MM.1S (cell line): ENCODE results near the gene AGK.
A peak's percentile ranks its signal among the peaks of the same experiment; 100 is the strongest.

Experiments used
- DNase-seq: peaks from one replicate; pipeline ENCODE4 v3.0.0-alpha.2; 2015
- H2AFZ ChIP-seq: fragments of 300-600 bp; sonication (generic); 2 replicates; pipeline ENCODE4 v1.6.0; 2016; ENCODE audit warnings: antibody characterized with exemption, low read length
- H3F3A ChIP-seq: fragments of 300-600 bp; sonication (generic); 2 replicates; pipeline ENCODE4 v1.6.1; 2016; ENCODE audit warnings: mild to moderate bottlenecking, antibody characterized with exemption, low read length, moderate library complexity, mixed read lengths; ENCODE audit not compliant: insufficient read depth
- H3K27ac ChIP-seq: fragments of 300-600 bp; sonication (generic); 2 replicates; pipeline ENCODE4 v1.5.1; 2016; ENCODE audit warnings: mild to moderate bottlenecking, low read length
- H3K27me3 ChIP-seq: fragments of 300-600 bp; sonication (generic); replicated peaks from 2 replicates; pipeline ENCODE4 v1.6.0; 2016; ENCODE audit warnings: low read length; ENCODE audit not compliant: insufficient read depth
- H3K36me3 ChIP-seq: fragments of 300-600 bp; sonication (generic); replicated peaks from 2 replicates; pipeline ENCODE4 v1.6.1; 2016; ENCODE audit warnings: mild to moderate bottlenecking, low read length, mixed read lengths; ENCODE audit not compliant: insufficient read depth
- H3K4me1 ChIP-seq: fragments of 300-600 bp; sonication (generic); 2 replicates; pipeline ENCODE4 v1.6.1; 2016; ENCODE audit warnings: low read length, mixed read lengths
- H3K4me2 ChIP-seq: fragments of 300-600 bp; sonication (generic); 2 replicates; pipeline ENCODE4 v1.6.0; 2016; ENCODE audit warnings: low read depth, low read length
- H3K4me3 ChIP-seq: fragments of 300-600 bp; sonication (generic); 2 replicates; pipeline ENCODE4 v1.5.1; 2016; ENCODE audit warnings: low read length, mixed read lengths
- H3K79me2 ChIP-seq: fragments of 300-600 bp; sonication (generic); 2 replicates; pipeline ENCODE4 v1.6.1; 2016; ENCODE audit warnings: mixed run types, low read length, mixed read lengths
- H3K9ac ChIP-seq: fragments of 300-600 bp; sonication (generic); 2 replicates; pipeline ENCODE4 v1.6.1; 2016; ENCODE audit warnings: low read length, mixed read lengths
- H3K9me2 ChIP-seq: fragments of 300-600 bp; sonication (generic); replicated peaks from 2 replicates; pipeline ENCODE4 v1.6.1; 2016; ENCODE audit warnings: mild to moderate bottlenecking, low read length, mixed read lengths; ENCODE audit not compliant: insufficient read depth
- H3K9me3 ChIP-seq: fragments of 300-600 bp; sonication (generic); replicated peaks from 2 replicates; pipeline ENCODE4 v1.6.1; 2016; ENCODE audit warnings: mild to moderate bottlenecking, low read length, mixed read lengths; ENCODE audit not compliant: insufficient read depth
- H4K20me1 ChIP-seq: fragments of 300-600 bp; sonication (generic); 2 replicates; pipeline ENCODE4 v1.6.1; 2016; ENCODE audit warnings: mild to moderate bottlenecking, low read length, moderate library complexity, mixed read lengths; ENCODE audit not compliant: insufficient read depth
- CTCF ChIP-seq: fragments of 300-600 bp; sonication (generic); IDR thresholded peaks from 2 replicates; pipeline ENCODE4 v1.5.1; 2016; ENCODE audit warnings: antibody characterized with exemption, low read length, mixed read lengths
- EZH2 ChIP-seq: fragments of 300-600 bp; sonication (generic); optimal IDR thresholded peaks from 2 replicates; pipeline ENCODE3; 2017; ENCODE audit warnings: low read depth, mild to moderate bottlenecking, antibody characterized with exemption, low read length, mixed read lengths
- EZH2phosphoT487 ChIP-seq: fragments of 300-600 bp; sonication (generic); IDR thresholded peaks from 2 replicates; pipeline ENCODE4 v1.6.1; 2018; ENCODE audit warnings: antibody characterized with exemption, low read length

AGK gene

GRCh38 chr7:141558544-141559183 lies 7.5 kb downstream of the AGK start:
- no peak for TF ChIP-seq EZH2phosphoT487
- TF ChIP-seq EZH2, result no peak
- TF ChIP-seq CTCF, result no peak
- Histone ChIP-seq H3K4me2 (peak overlapping the region; percentile 53; the same call in 1 of the 2 replicates), H4K20me1 (no peaks in the 10 kb centered on the region), H3K9ac (peak overlapping the region; percentile 54), H2AFZ (no peak overlapping the region), H3K4me3 (peak overlapping the region; percentile 31), H3F3A (peaks cover 32% of the 10 kb centered on the region), H3K9me3 (no peaks in the 10 kb centered on the region), H3K36me3 (peaks cover 25% of the 10 kb centered on the region), H3K79me2 (peaks cover 56% of the 10 kb centered on the region), H3K27me3 (no peaks in the 10 kb centered on the region), H3K27ac (peak overlapping the region; percentile 91), H3K9me2 (no peaks in the 10 kb centered on the region), H3K4me1 (peaks cover 44% of the 10 kb centered on the region)
- peak; percentile 94 for DNase-seq

GRCh38 chr7:141559961-141560360 lies 8.8 kb downstream of the AGK start:
- no peak for DNase-seq
- H3K4me1 ChIP-seq, result peaks cover 43% of the 10 kb centered on the region
- no peaks in the 10 kb centered on the region for H3K27me3 ChIP-seq
- peaks cover 46% of the 10 kb centered on the region for H3K79me2 ChIP-seq
- H3K27ac ChIP-seq, result no peak overlapping the region; the same call in 1 of the 2 replicates
- no peak overlapping the region for H2AFZ ChIP-seq
- H3K9ac ChIP-seq, result no peak overlapping the region
- no peaks in the 10 kb centered on the region for H3K9me3 ChIP-seq
- H3K9me2 ChIP-seq, result no peaks in the 10 kb centered on the region
- H3K4me2 ChIP-seq, result no peak overlapping the region
- H3K4me3 ChIP-seq, result no peak overlapping the region
- TF ChIP-seq EZH2, result no peak
- TF ChIP-seq EZH2phosphoT487, result no peak
- TF ChIP-seq CTCF, result no peak
- peaks cover 25% of the 10 kb centered on the region for H3K36me3 ChIP-seq
- H4K20me1 ChIP-seq, result no peaks in the 10 kb centered on the region
- peaks cover 32% of the 10 kb centered on the region for H3F3A ChIP-seq

GRCh38 chr7:141562036-141562435 lies 10.8 kb downstream of the AGK start:
- H3K9me3 ChIP-seq, result no peaks in the 10 kb centered on the region
- H3K27me3 ChIP-seq, result no peaks in the 10 kb centered on the region
- no peaks in the 10 kb centered on the region for H3K9me2 ChIP-seq
- peaks cover 35% of the 10 kb centered on the region for H3K4me1 ChIP-seq
- TF ChIP-seq EZH2phosphoT487, result no peak
- TF ChIP-seq CTCF, result no peak
- TF ChIP-seq EZH2, result no peak
- H3F3A ChIP-seq, result peaks cover 25% of the 10 kb centered on the region
- no peak overlapping the region for H3K9ac ChIP-seq
- peaks cover 34% of the 10 kb centered on the region for H3K36me3 ChIP-seq
- H2AFZ ChIP-seq, result no peak overlapping the region
- H3K27ac ChIP-seq, result no peak overlapping the region
- H3K4me2 ChIP-seq, result no peak overlapping the region
- H3K79me2 ChIP-seq, result peaks cover 62% of the 10 kb centered on the region
- DNase-seq, result no peak
- H3K4me3 ChIP-seq, result no peak overlapping the region
- no peaks in the 10 kb centered on the region for H4K20me1 ChIP-seq
